Breast epithelium (tissue), 3 donors: Measurements from ENCODE around the gene PRR19.

Experiments
- CTCF ChIP-seq, 3 donors: fragments of 450-650 bp; IDR thresholded peaks; one replicate each; pipeline ENCODE4 v1.5.1; 2016 to 2017; ENCODE audit warnings: antibody characterized with exemption in 3 of 3, mild to moderate bottlenecking in 3 of 3, moderate library complexity in 3 of 3
- POLR2A ChIP-seq: fragments of 450-650 bp; IDR thresholded peaks from one replicate; pipeline ENCODE4 v1.6.1; 2016; ENCODE audit warnings: antibody characterized with exemption, mild to moderate bottlenecking, moderate library complexity

- TF ChIP-seq CTCF (IDR thresholded peaks at IDR 0.05): no peak
- TF ChIP-seq POLR2A: no peak
Measured at GRCh38 chr19:42281827-42282762, 19.8 kb upstream of the PRR19 start.
